Gastroesophageal sphincter (tissue), 3 donors: ENCODE measurements around the gene PNMT.

Source experiments
- CTCF ChIP-seq, 4 experiments: fragments of 200-600 bp in 2 of 4; fragments of 450-650 bp in 2 of 4; sonication (generic) in 1 of 4; IDR thresholded peaks; one replicate each; pipeline ENCODE4 v1.5.1; 2017 to 2019; ENCODE audit warnings: antibody characterized with exemption in 4 of 4, mild to moderate bottlenecking in 2 of 4, moderate library complexity in 2 of 4
- EP300 ChIP-seq: sonication (generic); formaldehyde crosslinking; IDR thresholded peaks from one replicate; pipeline ENCODE4 v1.6.1; 2017; ENCODE audit warnings: antibody characterized with exemption, mild to moderate bottlenecking
- POLR2AphosphoS5 ChIP-seq: sonication (generic); formaldehyde crosslinking; IDR thresholded peaks from one replicate; pipeline ENCODE4 v1.6.1; 2017; ENCODE audit warnings: antibody characterized with exemption

GRCh38 chr17:39687546-39688474 lies 19.6 kb downstream of the PNMT start, which contains the start of gene PGAP3:
- TF ChIP-seq CTCF (IDR thresholded peaks at IDR 0.05) (peak in 1 of 4 experiments; percentile 24), POLR2AphosphoS5 (peak; percentile 45), EP300 (no peak)
